HepG2 (cell line): ENCODE results near the gene KLHDC1. TPM values are rescaled to one million over a fixed set of nuclear protein-coding genes. Genes with fewer than 3 reads are reported as not detected.

Experiments
- ARNT2 ChIP-seq: sonication (generic); formaldehyde crosslinking; IDR thresholded peaks from 2 replicates; pipeline ENCODE4 v1.8.0; 2022; ENCODE audit warnings: mild to moderate bottlenecking, low read depth, missing genetic modification reagents, moderate library complexity
- BRD4 ChIP-seq: sonication (generic); formaldehyde crosslinking; IDR thresholded peaks from 2 replicates; pipeline ENCODE4 v1.4.0; 2020; ENCODE audit warnings: missing genetic modification reagents
- NONO ChIP-seq, 2 experiments: fragments of 450-650 bp in 1 of 2; sonication (generic) in 1 of 2; formaldehyde crosslinking in 1 of 2; IDR thresholded peaks in 1 of 2; conservative IDR thresholded peaks in 1 of 2; 2 replicates each; pipeline versions ENCODE4 v1.6.1 to v1.8.0; 2017 to 2022; ENCODE audit warnings: mild to moderate bottlenecking in 1 of 2, missing genetic modification reagents in 1 of 2, moderate library complexity in 1 of 2
- RXRA ChIP-seq: sonication (generic); formaldehyde crosslinking; IDR thresholded peaks from 2 replicates; pipeline ENCODE4 v1.5.1; 2020; ENCODE audit warnings: missing genetic modification reagents
- SNRNP70 ChIP-seq: fragments of 200-400 bp; formaldehyde crosslinking; IDR thresholded peaks from 2 replicates; pipeline ENCODE4 v1.6.1; 2017; ENCODE audit warnings: mild to moderate bottlenecking, low read depth, low read length, moderate library complexity
- ZBTB7B ChIP-seq: sonication (generic); formaldehyde crosslinking; IDR thresholded peaks from 2 replicates; pipeline ENCODE4 v1.4.0; 2020; ENCODE audit warnings: missing genetic modification reagents
- ZFP82 ChIP-seq: sonication (generic); formaldehyde crosslinking; IDR thresholded peaks from 2 replicates; pipeline ENCODE4 v1.5.1; 2020; ENCODE audit warnings: mild to moderate bottlenecking, missing genetic modification reagents, borderline replicate concordance
- ZFP90 ChIP-seq: sonication (generic); formaldehyde crosslinking; IDR thresholded peaks from 2 replicates; pipeline ENCODE4 v1.8.0; 2022; ENCODE audit warnings: missing genetic modification reagents, mild to moderate bottlenecking, inconsistent platforms, borderline replicate concordance
- ZNF235 ChIP-seq: sonication (generic); formaldehyde crosslinking; IDR thresholded peaks from 2 replicates; pipeline ENCODE4 v1.8.1; 2023; ENCODE audit warnings: mild to moderate bottlenecking, missing genetic modification reagents, borderline replicate concordance
- ZNF33B ChIP-seq: sonication (generic); formaldehyde crosslinking; IDR thresholded peaks from 2 replicates; pipeline ENCODE4 v1.5.1; 2020; ENCODE audit warnings: mild to moderate bottlenecking, missing genetic modification reagents
- ZNF781 ChIP-seq: sonication (generic); formaldehyde crosslinking; IDR thresholded peaks from 2 replicates; pipeline ENCODE4 v1.5.1; 2020; ENCODE audit warnings: borderline replicate concordance, mild to moderate bottlenecking, missing genetic modification reagents; ENCODE audit errors: not compliant biosample characterization
- polyA plus RNA-seq, 8 experiments: library from polyadenylated mRNA; depleted of rRNA in 3 of 8; stranded (reverse) in 7 of 8; unstranded in 1 of 8; fragments of >200 nt; fragmentation: Illumina TruSeq in 4 of 8; extraction: Trizol in 4 of 8; gene quantifications; 2 replicates each; pipeline versions ENCODE4 v1.2.1 to v1.2.3, GENCODE V29; 2011 to 2016; ENCODE audit warnings: low read depth in 4 of 8, missing spikeins in 1 of 8, mixed read lengths in 1 of 8; ENCODE audit not compliant: insufficient read depth in 1 of 8
- total RNA-seq, 5 experiments: library from RNA; depleted of rRNA; stranded (reverse); fragments of >200 nt; fragmentation: Illumina TruSeq; extraction: Trizol; gene quantifications; 2 replicates each; pipeline ENCODE4 v1.2.3, GENCODE V29; 2016; ENCODE audit warnings: low read depth in 1 of 5
- TF ChIP-seq, protein P1 (sequence below): sonication (generic); formaldehyde crosslinking; IDR thresholded peaks from 2 replicates; pipeline ENCODE4 v1.8.1; 2023; ENCODE audit warnings: mild to moderate bottlenecking, missing genetic modification reagents
- TF ChIP-seq, protein P2 (sequence below): sonication (generic); formaldehyde crosslinking; IDR thresholded peaks from 2 replicates; pipeline ENCODE4 v1.8.0; 2022; ENCODE audit warnings: mild to moderate bottlenecking, missing genetic modification reagents, moderate library complexity
- TF ChIP-seq, protein P3 (sequence below): IDR thresholded peaks from 2 replicates; pipeline ENCODE4 v1.6.1; 2018; ENCODE audit warnings: missing genetic modification reagents, mild to moderate bottlenecking, missing compliant biosample characterization
- TF ChIP-seq, protein P4 (sequence below): sonication (generic); formaldehyde crosslinking; IDR thresholded peaks from 2 replicates; pipeline ENCODE4 v1.4.0; 2020; ENCODE audit warnings: mild to moderate bottlenecking, missing genetic modification reagents
- TF ChIP-seq, protein P5 (sequence below): IDR thresholded peaks from 2 replicates; pipeline ENCODE4 v1.6.1; 2016; ENCODE audit warnings: missing compliant biosample characterization, missing genetic modification reagents, borderline replicate concordance
- TF ChIP-seq, protein P6 (sequence below): sonication (generic); formaldehyde crosslinking; conservative IDR thresholded peaks from 2 replicates; pipeline ENCODE4 v1.8.0; 2022; ENCODE audit warnings: low read depth, missing genetic modification reagents

The KLHDC1 gene
- total and polyA plus RNA-seq, 2 of the 13 experiments (the other 11 are each of a cell fraction or from before 2014, with no cell fraction given): 0.11 TPM; not detected in 1

DNA sequence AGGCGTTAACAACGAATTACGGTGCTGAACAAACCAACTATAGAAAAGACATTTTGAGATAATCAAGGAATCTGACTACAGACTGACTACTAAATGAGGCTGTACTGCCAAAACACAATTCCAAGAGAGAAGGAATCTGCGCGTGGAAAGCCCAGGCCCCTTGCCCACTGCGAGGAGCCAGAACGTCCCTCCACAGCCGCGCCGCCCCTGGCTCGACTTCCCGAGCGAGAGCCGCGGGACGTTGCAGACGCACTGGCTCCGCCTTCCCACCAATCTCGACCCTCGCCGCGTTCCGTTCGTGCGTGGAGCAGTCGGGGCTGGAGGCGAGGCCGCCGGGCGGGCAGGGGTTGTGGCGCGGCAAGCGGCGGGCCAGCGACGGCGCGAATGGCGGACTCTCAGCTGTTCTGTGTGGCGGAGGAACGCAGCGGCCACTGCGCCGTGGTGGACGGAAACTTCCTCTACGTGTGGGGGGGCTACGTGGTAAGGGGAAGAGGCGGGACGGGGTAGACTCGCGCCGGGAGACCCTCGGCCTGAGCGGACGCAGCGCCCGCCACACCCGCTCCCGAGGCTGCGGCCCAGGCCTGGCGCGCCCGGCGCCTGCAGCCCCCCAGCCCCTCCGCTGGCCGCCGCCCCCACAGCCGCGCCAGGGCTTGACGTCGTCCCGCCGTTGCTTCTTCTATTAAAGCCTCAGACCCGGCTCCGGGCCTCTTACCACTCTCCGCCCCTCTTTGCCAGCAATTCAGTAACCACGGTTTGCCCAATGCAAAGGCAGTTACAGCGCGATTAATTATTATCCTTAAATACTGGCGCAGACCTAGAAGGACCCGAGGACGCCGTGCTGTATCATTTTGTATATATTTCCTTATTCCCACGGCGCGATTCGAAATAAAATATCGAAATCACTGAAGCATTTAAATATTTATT is at the start of gene KLHDC1 (continued):
- TF ChIP-seq, protein P1, sequence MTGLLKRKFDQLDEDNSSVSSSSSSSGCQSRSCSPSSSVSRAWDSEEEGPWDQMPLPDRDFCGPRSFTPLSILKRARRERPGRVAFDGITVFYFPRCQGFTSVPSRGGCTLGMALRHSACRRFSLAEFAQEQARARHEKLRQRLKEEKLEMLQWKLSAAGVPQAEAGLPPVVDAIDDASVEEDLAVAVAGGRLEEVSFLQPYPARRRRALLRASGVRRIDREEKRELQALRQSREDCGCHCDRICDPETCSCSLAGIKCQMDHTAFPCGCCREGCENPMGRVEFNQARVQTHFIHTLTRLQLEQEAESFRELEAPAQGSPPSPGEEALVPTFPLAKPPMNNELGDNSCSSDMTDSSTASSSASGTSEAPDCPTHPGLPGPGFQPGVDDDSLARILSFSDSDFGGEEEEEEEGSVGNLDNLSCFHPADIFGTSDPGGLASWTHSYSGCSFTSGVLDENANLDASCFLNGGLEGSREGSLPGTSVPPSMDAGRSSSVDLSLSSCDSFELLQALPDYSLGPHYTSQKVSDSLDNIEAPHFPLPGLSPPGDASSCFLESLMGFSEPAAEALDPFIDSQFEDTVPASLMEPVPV (CRISPR knock-in tag): peak; percentile 86; the same call in 1 of the 2 replicates
- peak; percentile 81; the same call in 1 of the 2 replicates for TF ChIP-seq ZFP82 (CRISPR knock-in tag)
- TF ChIP-seq, protein P2, sequence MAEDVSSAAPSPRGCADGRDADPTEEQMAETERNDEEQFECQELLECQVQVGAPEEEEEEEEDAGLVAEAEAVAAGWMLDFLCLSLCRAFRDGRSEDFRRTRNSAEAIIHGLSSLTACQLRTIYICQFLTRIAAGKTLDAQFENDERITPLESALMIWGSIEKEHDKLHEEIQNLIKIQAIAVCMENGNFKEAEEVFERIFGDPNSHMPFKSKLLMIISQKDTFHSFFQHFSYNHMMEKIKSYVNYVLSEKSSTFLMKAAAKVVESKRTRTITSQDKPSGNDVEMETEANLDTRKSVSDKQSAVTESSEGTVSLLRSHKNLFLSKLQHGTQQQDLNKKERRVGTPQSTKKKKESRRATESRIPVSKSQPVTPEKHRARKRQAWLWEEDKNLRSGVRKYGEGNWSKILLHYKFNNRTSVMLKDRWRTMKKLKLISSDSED (CRISPR knock-in tag): peak; percentile 94; the same call in 1 of the 2 replicates
- TF ChIP-seq ZNF781 (CRISPR knock-in tag): no peak
- TF ChIP-seq ZBTB7B: peak; percentile 85
- TF ChIP-seq NONO (IDR thresholded peaks at IDR 0.05): no peak
- peak; percentile 75 for TF ChIP-seq NONO (CRISPR knock-in tag; conservative IDR thresholded peaks at IDR 0.05)
- TF ChIP-seq, protein P3, sequence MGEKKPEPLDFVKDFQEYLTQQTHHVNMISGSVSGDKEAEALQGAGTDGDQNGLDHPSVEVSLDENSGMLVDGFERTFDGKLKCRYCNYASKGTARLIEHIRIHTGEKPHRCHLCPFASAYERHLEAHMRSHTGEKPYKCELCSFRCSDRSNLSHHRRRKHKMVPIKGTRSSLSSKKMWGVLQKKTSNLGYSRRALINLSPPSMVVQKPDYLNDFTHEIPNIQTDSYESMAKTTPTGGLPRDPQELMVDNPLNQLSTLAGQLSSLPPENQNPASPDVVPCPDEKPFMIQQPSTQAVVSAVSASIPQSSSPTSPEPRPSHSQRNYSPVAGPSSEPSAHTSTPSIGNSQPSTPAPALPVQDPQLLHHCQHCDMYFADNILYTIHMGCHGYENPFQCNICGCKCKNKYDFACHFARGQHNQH (CRISPR knock-in tag): peak; percentile 26; the same call in 1 of the 2 replicates
- TF ChIP-seq RXRA (CRISPR knock-in tag): peak; percentile 64; the same call in 1 of the 2 replicates
- TF ChIP-seq ZFP90 (CRISPR knock-in tag): peak; percentile 43; the same call in 1 of the 2 replicates
- peak; percentile 31; the same call in 1 of the 2 replicates for TF ChIP-seq ZNF33B (CRISPR knock-in tag)
- TF ChIP-seq, protein P4, sequence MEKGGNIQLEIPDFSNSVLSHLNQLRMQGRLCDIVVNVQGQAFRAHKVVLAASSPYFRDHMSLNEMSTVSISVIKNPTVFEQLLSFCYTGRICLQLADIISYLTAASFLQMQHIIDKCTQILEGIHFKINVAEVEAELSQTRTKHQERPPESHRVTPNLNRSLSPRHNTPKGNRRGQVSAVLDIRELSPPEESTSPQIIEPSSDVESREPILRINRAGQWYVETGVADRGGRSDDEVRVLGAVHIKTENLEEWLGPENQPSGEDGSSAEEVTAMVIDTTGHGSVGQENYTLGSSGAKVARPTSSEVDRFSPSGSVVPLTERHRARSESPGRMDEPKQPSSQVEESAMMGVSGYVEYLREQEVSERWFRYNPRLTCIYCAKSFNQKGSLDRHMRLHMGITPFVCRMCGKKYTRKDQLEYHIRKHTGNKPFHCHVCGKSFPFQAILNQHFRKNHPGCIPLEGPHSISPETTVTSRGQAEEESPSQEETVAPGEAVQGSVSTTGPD (CRISPR knock-in tag): no peak
- TF ChIP-seq ARNT2: peak; percentile 80
- TF ChIP-seq ZNF235 (CRISPR knock-in tag): peak; percentile 73; the same call in 1 of the 2 replicates
- TF ChIP-seq, protein P5, sequence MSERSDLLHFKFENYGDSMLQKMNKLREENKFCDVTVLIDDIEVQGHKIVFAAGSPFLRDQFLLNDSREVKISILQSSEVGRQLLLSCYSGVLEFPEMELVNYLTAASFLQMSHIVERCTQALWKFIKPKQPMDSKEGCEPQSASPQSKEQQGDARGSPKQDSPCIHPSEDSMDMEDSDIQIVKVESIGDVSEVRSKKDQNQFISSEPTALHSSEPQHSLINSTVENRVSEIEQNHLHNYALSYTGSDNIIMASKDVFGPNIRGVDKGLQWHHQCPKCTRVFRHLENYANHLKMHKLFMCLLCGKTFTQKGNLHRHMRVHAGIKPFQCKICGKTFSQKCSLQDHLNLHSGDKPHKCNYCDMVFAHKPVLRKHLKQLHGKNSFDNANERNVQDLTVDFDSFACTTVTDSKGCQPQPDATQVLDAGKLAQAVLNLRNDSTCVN (CRISPR knock-in tag): peak; percentile 72; the same call in 1 of the 2 replicates
- no peak for TF ChIP-seq SNRNP70
- TF ChIP-seq, protein P6, sequence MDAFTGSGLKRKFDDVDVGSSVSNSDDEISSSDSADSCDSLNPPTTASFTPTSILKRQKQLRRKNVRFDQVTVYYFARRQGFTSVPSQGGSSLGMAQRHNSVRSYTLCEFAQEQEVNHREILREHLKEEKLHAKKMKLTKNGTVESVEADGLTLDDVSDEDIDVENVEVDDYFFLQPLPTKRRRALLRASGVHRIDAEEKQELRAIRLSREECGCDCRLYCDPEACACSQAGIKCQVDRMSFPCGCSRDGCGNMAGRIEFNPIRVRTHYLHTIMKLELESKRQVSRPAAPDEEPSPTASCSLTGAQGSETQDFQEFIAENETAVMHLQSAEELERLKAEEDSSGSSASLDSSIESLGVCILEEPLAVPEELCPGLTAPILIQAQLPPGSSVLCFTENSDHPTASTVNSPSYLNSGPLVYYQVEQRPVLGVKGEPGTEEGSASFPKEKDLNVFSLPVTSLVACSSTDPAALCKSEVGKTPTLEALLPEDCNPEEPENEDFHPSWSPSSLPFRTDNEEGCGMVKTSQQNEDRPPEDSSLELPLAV (CRISPR knock-in tag): no peak
- peak; percentile 81 for TF ChIP-seq BRD4 (CRISPR knock-in tag)
